Common myeloid progenitor, CD34-positive (primary cell): ENCODE data around the gene PSMB7.

Source experiments
- CTCF ChIA-PET: fragments of 350-600 bp; sonication (Branson Sonifier 250); formaldehyde crosslinking; loops from one replicate; lab custom pipeline; 2021; ENCODE audit warnings: antibody characterized with exemption; lab: Charles Lee
- POLR2A ChIA-PET: fragments of 350-600 bp; sonication (Branson Sonifier 250); formaldehyde crosslinking; loops from one replicate; lab custom pipeline; 2021; ENCODE audit warnings: antibody characterized with exemption; lab: Charles Lee
- DNase-seq, 3 donors: peaks; one replicate each; pipeline versions ENCODE4 v3.0.0 to v3.0.0-alpha.2; 2013
- H3K27ac ChIP-seq, 2 experiments: 1 replicate in 1 of 2; 2 replicates in 1 of 2; pipeline ENCODE4 v1.7.0; 2013; ENCODE audit warnings: inconsistent platforms in 2 of 2, low read length in 2 of 2, mild to moderate bottlenecking in 2 of 2, low read depth in 1 of 2, moderate library complexity in 1 of 2; ENCODE audit not compliant: severe bottlenecking in 2 of 2, insufficient read depth in 1 of 2, poor library complexity in 1 of 2
- H3K27me3 ChIP-seq, 5 experiments: replicated peaks in 2 of 5; 1 replicate in 3 of 5; 2 replicates in 2 of 5; pipeline versions ENCODE4 v1.6.1 to v1.7.0; 2013; ENCODE audit warnings: low read length in 4 of 5, mild to moderate bottlenecking in 2 of 5, moderate library complexity in 2 of 5, inconsistent platforms in 1 of 5; ENCODE audit not compliant: insufficient read depth in 5 of 5, control insufficient read depth in 4 of 5
- H3K36me3 ChIP-seq, 4 experiments: 1 replicate in 2 of 4; 2 replicates in 2 of 4; pipeline versions ENCODE4 v1.6.1 to v1.7.0; 2013; ENCODE audit warnings: low read length in 3 of 4, control low read depth in 1 of 4, mild to moderate bottlenecking in 1 of 4; ENCODE audit not compliant: control insufficient read depth in 4 of 4, insufficient read depth in 4 of 4
- H3K4me1 ChIP-seq, 4 experiments: 1 replicate in 3 of 4; 2 replicates in 1 of 4; pipeline versions ENCODE4 v1.6.1 to v1.7.1; 2013; ENCODE audit warnings: low read length in 3 of 4, mild to moderate bottlenecking in 3 of 4, control low read depth in 1 of 4, inconsistent platforms in 1 of 4, moderate library complexity in 1 of 4; ENCODE audit not compliant: control insufficient read depth in 4 of 4, insufficient read depth in 4 of 4; ENCODE audit errors: control extremely low read depth in 1 of 4
- H3K4me3 ChIP-seq, 7 experiments: 1 replicate in 4 of 7; 2 replicates in 3 of 7; pipeline versions ENCODE4 v1.5.1 to v1.7.0; 2013; ENCODE audit warnings: mild to moderate bottlenecking in 7 of 7, low read length in 6 of 7, moderate library complexity in 6 of 7, inconsistent platforms in 2 of 7, low read depth in 2 of 7, control low read depth in 1 of 7; ENCODE audit not compliant: insufficient read depth in 4 of 7, control insufficient read depth in 1 of 7; ENCODE audit errors: extremely low read depth in 1 of 7
- H3K9me3 ChIP-seq, 5 experiments: 1 replicate in 4 of 5; 2 replicates in 1 of 5; pipeline versions ENCODE4 v1.6.1 to v1.7.1; 2013; ENCODE audit warnings: low read length in 4 of 5, mild to moderate bottlenecking in 2 of 5, inconsistent platforms in 1 of 5, low read depth in 1 of 5, moderate library complexity in 1 of 5; ENCODE audit not compliant: control insufficient read depth in 4 of 5, insufficient read depth in 2 of 5; ENCODE audit errors: control extremely low read depth in 1 of 5
- WGBS: methylation state at CpG from one replicate; pipeline ENCODE4 v1.1.5; 2013; ENCODE audit not compliant: insufficient coverage; 5-methylcytosine and 5-hydroxymethylcytosine counted together

Gene PSMB7

DNA sequence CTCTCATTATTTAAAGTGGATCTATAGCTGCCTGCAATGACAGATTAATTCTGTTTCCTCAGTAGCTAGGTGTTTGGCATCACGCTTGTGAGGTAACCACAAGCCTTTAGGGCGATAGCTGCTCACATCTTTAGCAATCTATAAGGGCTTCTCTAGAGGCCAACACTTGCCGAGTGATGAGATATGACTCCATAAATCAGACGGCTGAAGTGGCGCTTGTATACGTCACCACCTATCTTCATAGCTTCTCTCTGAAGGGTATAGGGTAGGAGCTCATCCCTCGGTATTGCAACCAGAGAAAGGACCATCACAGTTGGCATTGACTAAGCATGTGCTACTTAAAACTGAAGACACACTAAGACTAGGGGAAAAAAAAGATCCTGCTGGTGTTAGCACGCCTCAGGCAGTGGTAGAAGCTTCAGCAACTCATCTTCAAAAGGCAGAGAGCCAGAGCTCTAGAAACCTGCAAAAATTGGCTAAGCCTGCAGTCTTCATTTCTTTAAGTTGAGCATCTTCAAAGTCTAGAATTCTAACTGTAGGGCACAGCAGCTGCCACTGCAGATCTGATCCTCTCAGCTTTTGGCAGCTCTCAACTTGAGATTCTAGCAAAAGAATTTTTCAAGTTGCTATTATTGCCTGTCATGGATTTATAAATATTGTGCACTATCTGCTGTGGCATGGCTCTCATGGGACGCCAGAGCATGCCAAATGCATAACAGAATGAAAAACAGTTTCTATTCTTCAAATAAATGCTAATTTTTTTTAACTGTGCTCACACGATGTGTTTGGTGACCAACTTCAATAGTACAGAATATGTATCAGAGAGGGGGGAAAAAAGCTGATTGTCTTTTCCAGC, 37.5 kb downstream of the PSMB7 start:
- no peaks in the 10 kb centered on the region for H3K27me3 ChIP-seq
- peaks cover 3 to 49% (median 22%) of the 10 kb centered on the region in 4 experiments for H3K36me3 ChIP-seq
- no peak overlapping the region for H3K4me3 ChIP-seq
- peaks cover 0 to 11% (median 7%) of the 10 kb centered on the region in 4 experiments for H3K4me1 ChIP-seq
- DNase-seq: no peak
- POLR2A ChIA-PET: no interaction called here
- peaks cover 0 to 3% (median 0%) of the 10 kb centered on the region in 5 experiments for H3K9me3 ChIP-seq
- no peak overlapping the region for H3K27ac ChIP-seq
- 89% methylated on average over 3 of the region's 10 CpGs for WGBS
- CTCF ChIA-PET: interaction anchor here (0.9 to 4.2 kb wide), 9 partner anchors 9 to 209 kb away, joined by 3 to 15 read pairs (median 4); no protein-coding TSS in a partner anchor

DNA sequence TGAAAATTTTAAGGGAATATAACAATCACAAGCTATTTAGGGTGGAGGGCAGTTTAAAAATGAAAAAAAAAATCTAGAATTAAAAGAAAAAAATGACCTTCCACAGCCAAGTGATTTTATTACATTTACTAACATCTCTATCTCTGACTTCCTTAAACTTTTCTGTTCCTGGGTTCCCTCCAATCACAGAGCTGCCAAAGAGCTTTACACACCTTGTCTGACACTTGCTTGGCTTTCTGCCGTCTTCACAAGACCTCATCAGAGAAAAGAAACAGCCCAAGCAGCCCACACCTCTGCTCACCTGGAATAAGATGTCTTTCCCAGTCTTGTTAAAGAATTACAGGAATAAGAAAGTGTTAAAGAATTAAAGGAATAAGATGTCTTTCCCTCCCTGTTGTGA, 38.9 kb downstream of the PSMB7 start:
- Histone ChIP-seq H3K36me3 (peaks cover 3 to 44% (median 22%) of the 10 kb centered on the region in 4 experiments), H3K4me3 (no peak overlapping the region), H3K27me3 (no peaks in the 10 kb centered on the region), H3K9me3 (peaks cover 0 to 3% (median 0%) of the 10 kb centered on the region in 5 experiments), H3K4me1 (peaks cover 0 to 7% (median 4%) of the 10 kb centered on the region in 4 experiments), H3K27ac (no peak overlapping the region)
- no peak for DNase-seq
- no CpG with 5 or more reads among the region's 1 CpG for WGBS
- ChIA-PET CTCF (interaction anchor here (0.7 to 4.2 kb wide), 5 partner anchors 11 to 825 kb away, joined by 3 to 15 read pairs (median 3); no protein-coding TSS in a partner anchor), POLR2A (no interaction called here)

DNA sequence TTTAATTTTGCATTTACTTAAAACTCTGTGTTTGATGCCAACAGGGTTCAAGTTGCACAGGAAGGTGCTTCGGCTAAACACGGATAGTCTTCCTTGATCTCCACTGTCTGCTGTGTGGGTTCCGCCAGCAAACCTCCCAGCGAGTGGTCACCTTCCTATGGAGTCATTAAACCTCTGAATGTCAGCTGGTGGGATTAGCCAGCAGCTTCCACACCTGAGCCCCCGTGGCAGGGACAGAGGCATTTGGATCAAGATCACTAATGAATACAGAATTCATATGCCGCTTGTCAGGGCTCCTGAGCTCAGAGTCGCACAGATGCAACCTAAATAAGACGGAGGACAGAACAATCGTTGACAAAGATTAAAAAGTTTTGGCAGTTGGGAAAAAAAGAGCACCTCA, 39.5 kb downstream of the PSMB7 start:
- H3K4me3 ChIP-seq: no peak overlapping the region
- CTCF ChIA-PET: interaction anchor here (0.6 to 4.2 kb wide), 7 partner anchors 11 to 922 kb away, joined by 3 to 15 read pairs (median 3); no protein-coding TSS in a partner anchor

DNA sequence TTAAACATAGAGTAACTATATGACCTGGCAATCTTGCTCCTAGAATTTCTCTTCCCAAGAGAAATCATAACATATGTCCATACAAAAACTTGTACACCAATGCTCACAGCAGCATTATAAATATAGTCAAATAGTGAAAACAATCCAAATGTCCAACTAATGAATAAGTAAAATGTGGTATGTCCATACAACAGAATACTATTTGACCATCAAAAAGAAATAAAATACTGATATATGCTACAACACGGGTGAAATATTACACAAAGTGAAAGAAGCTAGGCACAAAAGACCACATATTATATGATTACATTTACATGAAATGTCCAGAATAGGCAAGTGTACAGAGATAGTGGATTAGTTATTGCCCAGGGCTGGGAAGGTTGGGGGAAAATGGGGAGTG, 41.4 kb downstream of the PSMB7 start:
- H3K9me3 ChIP-seq: peaks cover 0 to 3% (median 0%) of the 10 kb centered on the region in 5 experiments
- H3K27ac ChIP-seq: no peak overlapping the region
- ChIA-PET POLR2A (interaction anchor here (0.6 kb wide), 1 partner anchor 11 kb away, joined by 4 read pairs; no protein-coding TSS in a partner anchor), CTCF (interaction anchor here (1.0 to 1.6 kb wide), 4 partner anchors 11 to 18 kb away, joined by 3 read pairs; no protein-coding TSS in a partner anchor)
- peaks cover 0 to 7% (median 0%) of the 10 kb centered on the region in 4 experiments for H3K4me1 ChIP-seq
- DNase-seq: no peak
- no peaks in the 10 kb centered on the region for H3K27me3 ChIP-seq
- WGBS: no CpG with 5 or more reads among the region's 1 CpG
- H3K4me3 ChIP-seq: no peak overlapping the region
- peaks cover 3 to 36% (median 17%) of the 10 kb centered on the region in 4 experiments for H3K36me3 ChIP-seq

More for the DNA sequence above, 39.5 kb downstream of the PSMB7 start:
- Histone ChIP-seq H3K27ac (no peak overlapping the region), H3K4me1 (peaks cover 0 to 7% (median 0%) of the 10 kb centered on the region in 4 experiments), H3K27me3 (no peaks in the 10 kb centered on the region), H3K36me3 (peaks cover 3 to 44% (median 23%) of the 10 kb centered on the region in 4 experiments), H3K9me3 (peaks cover 0 to 3% (median 0%) of the 10 kb centered on the region in 5 experiments)
- 97% methylated on average over 8 of the region's 9 CpGs for WGBS
- POLR2A ChIA-PET: no interaction called here
- no peak for DNase-seq

DNA sequence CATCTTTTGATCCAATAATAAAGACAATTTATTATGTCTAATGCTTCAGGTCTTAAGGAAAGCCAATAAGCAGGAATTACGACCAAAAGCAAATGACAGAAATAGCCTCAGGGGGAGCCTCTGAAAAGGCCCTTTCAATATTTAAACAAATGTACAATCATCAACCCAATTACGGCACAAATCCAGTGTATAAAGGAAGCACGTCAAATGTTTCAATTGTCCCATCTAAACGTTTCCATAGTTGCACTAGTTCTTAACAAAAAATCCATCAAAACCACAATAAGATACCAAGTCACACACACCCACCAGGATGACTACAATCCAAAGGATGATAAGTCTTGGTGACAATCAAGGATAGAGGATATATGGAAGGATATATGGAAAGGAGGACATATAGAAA, 41.9 kb downstream of the PSMB7 start:
- CTCF ChIA-PET: no interaction called here
- H3K4me1 ChIP-seq: peaks cover 0 to 7% (median 0%) of the 10 kb centered on the region in 4 experiments
- H3K36me3 ChIP-seq: peaks cover 3 to 36% (median 17%) of the 10 kb centered on the region in 4 experiments
- no peak overlapping the region for H3K27ac ChIP-seq
- WGBS: 100% methylated on average over 3 of the region's 4 CpGs
- POLR2A ChIA-PET: no interaction called here
- no peaks in the 10 kb centered on the region for H3K27me3 ChIP-seq
- peaks cover 0 to 3% (median 0%) of the 10 kb centered on the region in 5 experiments for H3K9me3 ChIP-seq
- no peak overlapping the region for H3K4me3 ChIP-seq
- no peak for DNase-seq

DNA sequence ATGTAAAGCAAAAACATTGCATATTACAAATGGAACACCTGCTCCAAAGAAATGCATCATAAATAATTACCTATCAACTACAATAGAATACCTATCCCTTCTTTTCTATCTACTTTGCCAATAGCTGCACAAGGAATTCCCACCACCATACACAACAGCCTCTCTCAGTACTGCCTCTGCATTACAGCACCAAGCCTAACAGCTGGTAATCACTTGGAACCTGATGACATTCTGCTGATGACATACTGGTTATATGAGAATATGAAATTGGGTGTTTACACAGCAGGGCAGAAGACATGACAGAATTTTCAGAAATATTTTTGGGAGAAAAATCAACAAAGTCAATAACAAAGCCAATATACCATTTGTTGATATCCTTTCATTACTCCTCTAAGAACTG, 43.2 kb downstream of the PSMB7 start:
- ChIA-PET CTCF (interaction anchor here (1.0 to 2.0 kb wide), 4 partner anchors 12 to 245 kb away, joined by 3 to 14 read pairs (median 4); no protein-coding TSS in a partner anchor), POLR2A (no interaction called here)
- Histone ChIP-seq H3K4me1 (peaks cover 0 to 7% (median 0%) of the 10 kb centered on the region in 4 experiments), H3K36me3 (peaks cover 5 to 32% (median 13%) of the 10 kb centered on the region in 4 experiments), H3K27ac (no peak overlapping the region), H3K27me3 (no peaks in the 10 kb centered on the region), H3K9me3 (peaks cover 0 to 3% (median 0%) of the 10 kb centered on the region in 5 experiments), H3K4me3 (no peak overlapping the region)
- DNase-seq: no peak
